Measurements from ENCODE around the gene LAMC1.

The LAMC1 gene

DNA sequence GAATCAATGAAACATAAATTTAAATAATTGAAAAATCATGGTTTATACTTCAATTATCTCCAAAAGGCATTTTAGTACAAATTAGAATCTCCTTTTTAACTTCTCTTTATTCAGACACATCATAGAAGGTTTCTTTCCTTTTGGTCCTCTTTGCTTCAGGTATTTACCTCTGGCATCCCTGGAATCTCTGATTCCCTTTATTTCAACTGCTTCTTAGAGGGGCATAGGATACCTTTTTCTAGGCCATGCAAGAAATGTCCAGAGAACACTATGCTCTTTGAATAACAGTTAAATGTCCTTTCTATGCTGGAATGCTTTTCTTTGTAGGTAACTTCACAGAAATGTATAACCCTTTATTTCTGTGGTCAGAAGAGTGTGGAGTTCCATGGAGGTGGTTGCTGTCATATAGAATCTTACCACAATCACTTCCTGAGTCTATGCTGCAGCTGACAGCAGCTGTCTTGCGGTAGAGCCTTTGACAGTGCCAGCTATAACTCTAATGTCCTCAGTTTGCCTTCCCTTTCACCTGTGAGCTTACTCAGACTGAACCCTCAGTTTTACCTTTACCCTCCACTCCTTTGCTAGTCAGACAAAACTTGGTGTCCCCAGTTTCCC, 171.4 kb downstream of the LAMC1 start:
- no peak for DNase-seq (ENCODE audit: low read depth in 2 of 2)

DNA sequence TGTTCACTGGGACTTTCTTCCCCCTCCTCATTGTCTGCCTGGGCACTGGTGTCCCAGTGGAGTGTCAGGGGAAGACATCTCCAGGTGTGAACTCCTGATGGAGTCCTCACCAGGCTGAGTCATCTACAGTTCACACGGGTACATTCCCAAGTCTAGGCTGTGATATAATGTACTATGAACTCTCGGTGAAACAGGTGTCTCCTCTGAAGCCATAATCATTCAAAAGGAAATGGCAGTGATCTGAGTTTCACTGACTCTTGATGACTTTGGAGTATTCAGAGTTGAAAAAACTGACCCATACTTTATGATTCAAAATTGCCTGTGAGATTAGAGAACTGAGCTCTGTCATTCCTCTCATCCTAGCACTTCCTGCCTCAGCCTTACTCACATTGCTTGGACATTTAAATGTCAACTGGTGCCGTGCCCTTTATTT, 171.9 kb downstream of the LAMC1 start:
- DNase-seq (ENCODE audit: low read depth in 2 of 2) = no peak

All from stimulated activated CD8-positive, alpha-beta memory T cell treated with anti-CD3 and anti-CD28 coated beads, Interleukin-2, amount 100 ng/mL, for 48 hours (primary cell).